ENCODE data around the gene THBS3.
"Not testable (repeated sequence)": the region's sequence is repeated elsewhere in the genome, so short reads cannot be mapped to it uniquely, and the experiment has no call there.

THBS3 gene

GRCh38 chr1:155172732-155173477 lies 34.8 kb downstream of the THBS3 start, which contains the start of gene KRTCAP2:
Gene KRTCAP2, minus strand, starts transcription at chr1:155173304. Its CDS starts 80 bp downstream, at chr1:155173224.
- peak; percentile 96 for DNase-seq

- DNase-seq = no peak
Measured at GRCh38 chr1:155171836-155172731, 35.6 kb downstream of the THBS3 start.

GRCh38 chr1:155170806-155171205 lies 36.9 kb downstream of the THBS3 start:
- DNase-seq = no peak

GRCh38 chr1:155170101-155170785 lies 37.5 kb downstream of the THBS3 start:
- DNase-seq = no peak

- DNase-seq = no peak
Measured at GRCh38 chr1:155169541-155169940, 38.2 kb downstream of the THBS3 start.

DNA sequence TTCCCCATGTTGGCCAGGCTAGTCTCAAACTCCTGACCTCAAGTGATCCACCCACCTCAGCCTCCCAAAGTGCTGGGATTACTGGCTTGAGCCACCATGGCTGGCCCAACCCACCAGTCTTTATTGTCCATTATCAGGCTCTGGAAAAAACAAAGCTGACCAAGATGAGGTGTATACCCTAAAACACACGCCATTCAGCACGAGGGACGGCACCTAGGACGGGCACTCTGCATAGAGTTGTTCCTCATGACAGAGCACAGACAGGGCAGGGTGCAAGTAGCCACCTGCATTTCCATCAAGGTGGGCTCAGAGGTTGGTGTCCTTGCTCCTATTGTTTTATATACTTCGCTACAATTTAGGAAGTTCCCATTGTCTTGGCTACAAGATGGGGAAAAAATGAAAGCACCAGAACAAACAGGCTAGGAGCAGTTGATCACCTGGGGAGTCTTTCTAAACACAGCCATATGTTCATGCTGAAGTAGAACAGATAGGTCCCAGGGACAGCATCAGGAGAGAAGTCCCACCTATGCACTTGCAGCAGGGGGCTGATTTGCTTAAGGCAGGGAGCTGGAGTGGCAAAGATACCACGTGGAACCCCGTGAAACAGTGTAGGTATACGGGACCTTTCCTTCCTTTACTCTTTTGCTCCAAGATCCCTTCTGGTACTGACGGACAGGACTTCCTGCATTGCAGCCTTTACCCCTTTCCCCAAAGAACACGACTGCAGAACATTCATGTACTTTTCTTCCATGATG lies 39.1 kb downstream of the THBS3 start:
- no peak for DNase-seq

DNA sequence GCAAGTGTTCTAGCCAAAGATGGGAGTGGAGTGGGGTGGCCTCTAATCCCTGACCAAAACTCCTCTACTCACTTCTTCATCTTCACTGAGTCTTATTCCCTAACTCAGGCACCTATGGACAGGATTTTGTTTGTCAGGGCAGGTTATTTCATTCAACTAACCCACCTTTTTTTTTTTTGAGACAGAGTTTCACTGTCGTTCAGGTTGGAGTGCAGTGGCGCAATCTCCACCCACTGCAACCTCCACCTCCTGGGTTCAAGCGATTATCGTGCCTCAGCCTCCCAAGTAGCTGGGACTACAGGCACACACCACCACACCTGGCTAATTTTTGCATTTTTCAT lies 39.6 kb downstream of the THBS3 start:
- DNase-seq = not testable (repeated sequence)

GRCh38 chr1:155167166-155168104 lies 40.3 kb downstream of the THBS3 start:
- DNase-seq = peak; percentile 85 to 87

DNA sequence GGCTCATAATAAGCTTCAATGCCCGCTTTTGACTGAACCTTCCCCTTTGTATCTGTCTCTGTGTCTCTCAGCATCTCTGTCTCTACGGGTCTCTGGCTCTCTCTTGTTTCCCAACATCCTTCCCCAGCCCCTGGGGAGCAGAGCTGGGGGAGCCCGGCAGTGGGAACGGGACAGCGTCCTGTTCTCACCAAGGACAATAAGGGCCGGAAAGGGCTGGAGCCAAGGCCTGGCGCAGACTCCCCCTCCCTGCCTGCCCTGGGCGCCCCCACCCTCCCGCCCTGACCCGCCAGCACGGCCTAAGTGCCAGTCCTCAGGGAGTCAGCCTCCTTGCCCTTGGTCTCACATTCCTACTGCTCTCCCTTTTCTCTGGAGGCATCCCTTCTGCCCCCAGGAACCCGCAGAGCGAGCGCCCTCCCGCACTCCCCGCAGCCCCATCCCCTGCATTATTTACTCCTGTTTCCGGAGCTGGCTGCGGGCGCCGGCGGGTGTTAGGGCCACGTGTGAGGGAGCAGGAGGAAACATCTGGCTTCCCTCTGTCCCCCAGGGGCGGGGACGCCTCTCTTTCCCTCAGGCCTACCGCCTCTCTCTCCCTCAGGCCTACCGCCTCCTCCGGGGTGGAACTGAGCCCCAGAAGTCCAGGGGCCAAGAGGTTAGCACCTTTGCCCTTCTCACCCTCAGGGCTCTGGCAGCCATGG lies 41.1 kb downstream of the THBS3 start:
- DNase-seq = no peak

DNA sequence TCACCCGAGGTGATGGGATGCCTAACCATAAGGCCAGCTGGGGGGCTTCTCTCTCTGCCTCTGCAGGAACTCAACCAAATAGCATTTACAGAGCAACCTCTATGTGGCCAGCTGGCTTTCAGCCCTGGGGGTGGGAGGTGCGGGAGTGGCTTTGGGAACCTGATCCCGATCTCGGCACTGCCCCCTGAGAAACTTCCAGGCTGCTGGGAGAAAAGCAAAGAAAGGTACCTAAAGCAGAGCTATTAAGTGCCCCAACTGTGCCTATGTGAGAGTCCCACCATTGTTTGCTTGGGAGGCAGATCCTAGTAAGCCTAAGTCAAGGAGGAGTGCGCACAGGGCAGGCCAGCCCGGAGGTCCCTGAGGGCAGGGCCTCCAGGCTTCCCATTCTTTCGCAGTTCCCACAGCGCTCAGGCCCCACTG lies 41.6 kb downstream of the THBS3 start:
- no peak for DNase-seq

- not testable (repeated sequence) for DNase-seq
Measured at GRCh38 chr1:155164625-155165024, 43.1 kb downstream of the THBS3 start.

DNA sequence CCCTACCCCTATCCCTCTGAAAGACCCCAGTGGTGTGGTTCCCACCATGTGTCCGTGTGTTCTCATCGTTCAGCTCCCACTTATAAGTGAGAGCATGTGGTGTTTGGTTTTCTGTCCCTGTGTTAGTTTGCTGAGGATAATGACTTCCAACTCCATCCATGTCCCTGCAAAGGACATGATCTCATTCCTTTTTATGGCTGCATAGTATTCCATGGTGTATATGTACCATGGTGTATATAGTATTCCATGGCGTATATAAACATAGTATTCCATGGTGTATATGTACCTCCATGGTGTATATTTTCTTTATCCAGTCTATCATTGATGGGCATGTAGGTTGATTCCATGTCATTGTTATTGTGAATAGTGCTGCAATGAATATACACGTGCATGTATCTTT lies 43.9 kb downstream of the THBS3 start:
- not testable (repeated sequence) for DNase-seq

GRCh38 chr1:155162631-155163030 lies 45.1 kb downstream of the THBS3 start:
- not testable (repeated sequence) for DNase-seq

GRCh38 chr1:155160128-155160527 lies 47.6 kb downstream of the THBS3 start:
- no peak for DNase-seq

DNA sequence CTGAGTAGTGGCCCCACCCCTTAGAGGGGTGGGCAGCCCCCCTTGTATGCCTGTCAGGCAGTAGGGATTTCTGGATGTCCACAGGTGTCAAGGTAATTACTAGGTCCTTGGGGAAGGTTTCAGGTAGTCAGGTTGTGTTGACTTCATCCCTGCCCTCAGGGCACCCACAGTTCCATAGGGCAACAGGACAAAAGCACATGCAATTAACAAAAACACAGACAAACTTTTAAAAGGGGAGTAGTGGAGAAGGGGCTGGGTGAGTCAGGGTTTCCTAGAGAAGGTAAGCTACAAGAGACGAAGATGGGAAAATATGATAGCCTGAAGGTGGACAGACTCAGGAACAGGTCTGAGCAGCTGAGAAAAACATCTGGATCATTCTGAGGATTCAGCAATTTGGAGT lies 48.7 kb downstream of the THBS3 start:
- no peak for DNase-seq

GRCh38 chr1:155155996-155156643 lies 51.6 kb downstream of the THBS3 start:
- not testable (repeated sequence) for DNase-seq

Data from CD4-positive, alpha-beta T cell treated with Interferon alpha-2 for 1 hour (primary cell).